Neural progenitor cell (in vitro differentiated cells): Measurements from ENCODE around the gene PPP1CB. TPM values are rescaled to one million over a fixed set of nuclear protein-coding genes. Genes with fewer than 3 reads are reported as not detected.
A peak's percentile ranks its signal among the peaks of the same experiment; 100 is the strongest.

ENCODE experiments used
- DNase-seq: peaks from one replicate; pipeline ENCODE4 v3.0.0-alpha.2; 2016; ENCODE audit warnings: low spot score
- H2AFZ ChIP-seq: fragments of 200-600 bp; sonication (generic); replicated peaks from 2 replicates; pipeline ENCODE4 v1.6.1; 2016; ENCODE audit warnings: antibody characterized with exemption
- H3F3A ChIP-seq: fragments of 200-600 bp; sonication (generic); 2 replicates; pipeline ENCODE4 v1.6.1; 2016; ENCODE audit warnings: antibody characterized with exemption, low read depth
- H3K27ac ChIP-seq: fragments of 200-600 bp; sonication (generic); 2 replicates; pipeline ENCODE4 v1.5.1; 2016; ENCODE audit warnings: mild to moderate bottlenecking
- H3K27me3 ChIP-seq: fragments of 200-600 bp; sonication (generic); 2 replicates; pipeline ENCODE4 v1.6.1; 2016; ENCODE audit warnings: mild to moderate bottlenecking, moderate library complexity
- H3K36me3 ChIP-seq: fragments of 200-600 bp; sonication (generic); 2 replicates; pipeline ENCODE4 v1.5.1; 2016
- H3K4me1 ChIP-seq: fragments of 200-600 bp; sonication (generic); 2 replicates; pipeline ENCODE4 v1.6.1; 2016; ENCODE audit warnings: mixed run types
- H3K4me2 ChIP-seq: fragments of 200-600 bp; sonication (generic); 2 replicates; pipeline ENCODE4 v1.6.1; 2016
- H3K4me3 ChIP-seq: fragments of 200-600 bp; sonication (generic); 2 replicates; pipeline ENCODE4 v1.5.1; 2016
- H3K79me2 ChIP-seq: fragments of 200-600 bp; sonication (generic); 2 replicates; pipeline ENCODE4 v1.6.1; 2016; ENCODE audit warnings: low read depth
- H3K9ac ChIP-seq: fragments of 200-600 bp; sonication (generic); 2 replicates; pipeline ENCODE4 v1.6.1; 2016
- H3K9me3 ChIP-seq: fragments of 200-600 bp; sonication (generic); 2 replicates; pipeline ENCODE4 v1.5.1; 2016; ENCODE audit warnings: low read depth
- H4K20me1 ChIP-seq: fragments of 200-600 bp; sonication (generic); 2 replicates; pipeline ENCODE4 v1.6.1; 2016; ENCODE audit warnings: low read depth
- H3K27ac Mint-ChIP-seq: 3 replicates; pipeline ENCODE4 v1.8.0; 2021; ENCODE audit warnings: mixed read lengths
- H3K27me3 Mint-ChIP-seq: 2 replicates; pipeline ENCODE4 v1.8.0; 2022; ENCODE audit warnings: low read depth, mild to moderate bottlenecking, inconsistent platforms, moderate library complexity, mixed read lengths; ENCODE audit not compliant: insufficient read depth
- H3K36me3 Mint-ChIP-seq: 3 replicates; pipeline ENCODE4 v1.8.0; 2021; ENCODE audit warnings: mixed read lengths
- H3K4me1 Mint-ChIP-seq: 3 replicates; pipeline ENCODE4 v1.8.0; 2021; ENCODE audit warnings: mixed read lengths
- H3K4me3 Mint-ChIP-seq: 3 replicates; pipeline ENCODE4 v1.8.0; 2021; ENCODE audit warnings: mild to moderate bottlenecking, moderate library complexity, mixed read lengths
- H3K9me3 Mint-ChIP-seq: 3 replicates; pipeline ENCODE4 v1.8.0; 2020; ENCODE audit warnings: mixed read lengths
- EZH2 ChIP-seq: fragments of 200-600 bp; sonication (generic); IDR thresholded peaks from 2 replicates; pipeline ENCODE4 v1.6.1; 2017; ENCODE audit warnings: antibody characterized with exemption, mild to moderate bottlenecking, moderate library complexity
- EZH2phosphoT487 ChIP-seq: fragments of 200-600 bp; sonication (generic); IDR thresholded peaks from 2 replicates; pipeline ENCODE4 v1.6.1; 2017; ENCODE audit warnings: antibody characterized with exemption
- total RNA-seq: library from RNA; depleted of rRNA; stranded (reverse); fragments of >200 nt; gene quantifications from 2 replicates; pipeline ENCODE4 v1.2.3, GENCODE V29; 2015; ENCODE audit warnings: low replicate concordance
- TF ChIP-seq, protein P1 (sequence below): fragments of 200-600 bp; sonication (generic); IDR thresholded peaks from 2 replicates; pipeline ENCODE4 v1.5.1; 2017; ENCODE audit warnings: antibody characterized with exemption, mild to moderate bottlenecking

PPP1CB gene
- 134 and 244 TPM in 2 replicates for total RNA-seq

- peak within 1 kb of the TSS; percentile 99 for H3K4me3 ChIP-seq
- peak within 1 kb of the TSS; percentile 67 for H2AFZ ChIP-seq
- H3K9me3 ChIP-seq, result no peaks in the 10 kb centered on the region
- peak within 1 kb of the TSS; percentile 99 for H3K27ac Mint-ChIP-seq
- peak within 1 kb of the TSS; percentile 96 for H3K9ac ChIP-seq
- H3K4me1 Mint-ChIP-seq, result peaks cover 39% of the 10 kb centered on the region
- TF ChIP-seq EZH2 (no peak), EZH2phosphoT487 (no peak)
- TF ChIP-seq, protein P1, sequence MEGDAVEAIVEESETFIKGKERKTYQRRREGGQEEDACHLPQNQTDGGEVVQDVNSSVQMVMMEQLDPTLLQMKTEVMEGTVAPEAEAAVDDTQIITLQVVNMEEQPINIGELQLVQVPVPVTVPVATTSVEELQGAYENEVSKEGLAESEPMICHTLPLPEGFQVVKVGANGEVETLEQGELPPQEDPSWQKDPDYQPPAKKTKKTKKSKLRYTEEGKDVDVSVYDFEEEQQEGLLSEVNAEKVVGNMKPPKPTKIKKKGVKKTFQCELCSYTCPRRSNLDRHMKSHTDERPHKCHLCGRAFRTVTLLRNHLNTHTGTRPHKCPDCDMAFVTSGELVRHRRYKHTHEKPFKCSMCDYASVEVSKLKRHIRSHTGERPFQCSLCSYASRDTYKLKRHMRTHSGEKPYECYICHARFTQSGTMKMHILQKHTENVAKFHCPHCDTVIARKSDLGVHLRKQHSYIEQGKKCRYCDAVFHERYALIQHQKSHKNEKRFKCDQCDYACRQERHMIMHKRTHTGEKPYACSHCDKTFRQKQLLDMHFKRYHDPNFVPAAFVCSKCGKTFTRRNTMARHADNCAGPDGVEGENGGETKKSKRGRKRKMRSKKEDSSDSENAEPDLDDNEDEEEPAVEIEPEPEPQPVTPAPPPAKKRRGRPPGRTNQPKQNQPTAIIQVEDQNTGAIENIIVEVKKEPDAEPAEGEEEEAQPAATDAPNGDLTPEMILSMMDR, result peak; percentile 27
- H3K9me3 Mint-ChIP-seq, result no peaks in the 10 kb centered on the region
- H3K4me3 Mint-ChIP-seq, result peak within 1 kb of the TSS; percentile 100
- H3K4me2 ChIP-seq, result peak within 1 kb of the TSS; percentile 81
- H3K36me3 Mint-ChIP-seq, result no peaks in the 10 kb centered on the region
- no peaks in the 10 kb centered on the region for H3K36me3 ChIP-seq
- no peaks in the 10 kb centered on the region for H3K27me3 ChIP-seq
- peaks cover 21% of the 10 kb centered on the region for H3F3A ChIP-seq
- H3K79me2 ChIP-seq, result peaks cover 50% of the 10 kb centered on the region
- peak; percentile 95 for DNase-seq
- peaks cover 4% of the 10 kb centered on the region for H3K27me3 Mint-ChIP-seq
- H3K27ac ChIP-seq, result peak within 1 kb of the TSS; percentile 96
- peaks cover 32% of the 10 kb centered on the region for H3K4me1 ChIP-seq
- H4K20me1 ChIP-seq, result peaks cover 34% of the 10 kb centered on the region
Measured at GRCh38 chr2:28751252-28751955, at the start of gene PPP1CB. Gene PPP1CB (plus strand): TSS chr2:28751830. CDS start chr2:28752125, 295 bp downstream.

- peaks cover 6% of the 10 kb centered on the region for H3K27me3 Mint-ChIP-seq
- no peak for DNase-seq
- no peak overlapping the region for H3K4me3 ChIP-seq
- no peaks in the 10 kb centered on the region for H3F3A ChIP-seq
- H4K20me1 ChIP-seq, result no peaks in the 10 kb centered on the region
- no peak overlapping the region for H3K4me3 Mint-ChIP-seq
- H3K9me3 Mint-ChIP-seq, result peaks cover 14% of the 10 kb centered on the region
- H3K4me1 Mint-ChIP-seq, result no peaks in the 10 kb centered on the region
- no peaks in the 10 kb centered on the region for H3K27me3 ChIP-seq
- no peak overlapping the region for H3K4me2 ChIP-seq
- no peaks in the 10 kb centered on the region for H3K4me1 ChIP-seq
- no peaks in the 10 kb centered on the region for H3K36me3 ChIP-seq
- no peaks in the 10 kb centered on the region for H3K36me3 Mint-ChIP-seq
- no peaks in the 10 kb centered on the region for H3K9me3 ChIP-seq
- H2AFZ ChIP-seq, result no peak overlapping the region
- TF ChIP-seq, protein P1, result no peak
- TF ChIP-seq EZH2phosphoT487, result no peak
- no peak for TF ChIP-seq EZH2
- H3K79me2 ChIP-seq, result no peaks in the 10 kb centered on the region
- H3K27ac Mint-ChIP-seq, result no peak overlapping the region
- H3K27ac ChIP-seq, result no peak overlapping the region
- no peak overlapping the region for H3K9ac ChIP-seq
Measured at GRCh38 chr2:28702415-28702861, 49.2 kb upstream of the PPP1CB start.

DNA sequence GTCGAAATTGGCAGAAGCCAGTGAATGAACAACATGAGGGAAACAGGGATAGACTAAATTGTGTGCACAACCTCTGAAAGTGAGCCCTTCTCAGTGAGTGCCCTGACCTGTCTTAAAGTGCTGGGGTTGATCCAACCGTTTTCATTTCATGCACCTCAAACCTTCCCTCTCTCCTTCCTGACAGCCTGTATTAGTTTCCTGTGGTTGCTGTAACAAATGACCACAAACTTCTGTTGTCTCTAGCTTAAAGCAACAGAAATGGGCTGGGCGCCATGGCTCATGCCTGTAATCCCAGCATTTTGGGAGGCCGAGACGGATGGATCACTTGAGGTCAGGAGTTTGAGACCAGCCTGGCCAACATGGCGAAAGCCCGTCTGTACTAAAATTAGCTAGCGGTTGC, 48.8 kb upstream of the PPP1CB start:
- H3K9me3 Mint-ChIP-seq, result peaks cover 14% of the 10 kb centered on the region
- no peak overlapping the region for H3K4me2 ChIP-seq

More for the DNA sequence above, 48.8 kb upstream of the PPP1CB start:
- H3K79me2 ChIP-seq, result no peaks in the 10 kb centered on the region
- H3K4me3 Mint-ChIP-seq, result no peak overlapping the region
- DNase-seq, result no peak
- no peaks in the 10 kb centered on the region for H3K36me3 Mint-ChIP-seq
- H3K36me3 ChIP-seq, result no peaks in the 10 kb centered on the region
- H3K4me3 ChIP-seq, result no peak overlapping the region
- no peaks in the 10 kb centered on the region for H3K4me1 Mint-ChIP-seq
- H3F3A ChIP-seq, result no peaks in the 10 kb centered on the region
- no peak for TF ChIP-seq EZH2phosphoT487
- no peak for TF ChIP-seq EZH2
- TF ChIP-seq, protein P1, result no peak
- H4K20me1 ChIP-seq, result no peaks in the 10 kb centered on the region
- no peaks in the 10 kb centered on the region for H3K27me3 ChIP-seq
- H2AFZ ChIP-seq, result no peak overlapping the region
- H3K27ac Mint-ChIP-seq, result no peak overlapping the region
- peaks cover 6% of the 10 kb centered on the region for H3K27me3 Mint-ChIP-seq
- H3K9me3 ChIP-seq, result no peaks in the 10 kb centered on the region
- H3K4me1 ChIP-seq, result no peaks in the 10 kb centered on the region
- no peak overlapping the region for H3K27ac ChIP-seq
- no peak overlapping the region for H3K9ac ChIP-seq
